Hematopoietic multipotent progenitor cell (in vitro differentiated cells): ENCODE results near the gene DSG2. TPM values are rescaled to one million over a fixed set of nuclear protein-coding genes. Genes with fewer than 3 reads are reported as not detected.

Experiments
- DNase-seq, 3 donors: peaks; one replicate each; pipeline ENCODE4 v3.0.0-alpha.2; 2011 to 2015; ENCODE audit warnings: low read depth in 2 of 3, low spot score in 2 of 3
- total RNA-seq: library from RNA; depleted of rRNA; stranded (reverse); fragments of >200 nt; gene quantifications from one replicate; pipeline ENCODE4 v1.2.3, GENCODE V29; 2012

DSG2 gene
- total RNA-seq, 1 donor, result 16.7 TPM

- no peak for DNase-seq
Measured at GRCh38 chr18:31583185-31583854, 85.3 kb downstream of the DSG2 start.

- peak in 1 of 3 donors; percentile 28 for DNase-seq
Measured at GRCh38 chr18:31585991-31586390, 88.0 kb downstream of the DSG2 start.

GRCh38 chr18:31586616-31587015 lies 88.6 kb downstream of the DSG2 start:
- no peak for DNase-seq

GRCh38 chr18:31587529-31587928 lies 89.6 kb downstream of the DSG2 start:
- DNase-seq, result no peak

DNA sequence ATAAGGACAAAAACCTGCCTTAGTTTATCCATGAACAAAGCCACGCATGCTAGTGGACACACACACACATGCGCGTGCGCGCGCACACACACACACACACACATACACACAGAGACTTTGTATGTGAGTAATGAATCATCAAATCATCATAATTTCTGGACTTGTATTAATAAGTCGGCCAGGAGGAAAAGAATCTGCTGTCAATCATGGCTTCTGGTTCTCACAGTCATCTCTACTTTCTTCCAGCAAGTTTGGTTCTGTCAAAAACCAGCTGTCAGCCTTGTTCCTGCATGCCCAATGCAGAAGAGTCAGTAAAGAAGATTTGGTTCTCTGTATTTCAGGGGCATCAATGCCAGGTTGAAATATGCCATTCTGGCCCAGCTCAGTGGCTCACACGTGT lies 92.6 kb downstream of the DSG2 start:
- no peak for DNase-seq

GRCh38 chr18:31591113-31591512 lies 93.1 kb downstream of the DSG2 start:
- DNase-seq, result no peak

DNA sequence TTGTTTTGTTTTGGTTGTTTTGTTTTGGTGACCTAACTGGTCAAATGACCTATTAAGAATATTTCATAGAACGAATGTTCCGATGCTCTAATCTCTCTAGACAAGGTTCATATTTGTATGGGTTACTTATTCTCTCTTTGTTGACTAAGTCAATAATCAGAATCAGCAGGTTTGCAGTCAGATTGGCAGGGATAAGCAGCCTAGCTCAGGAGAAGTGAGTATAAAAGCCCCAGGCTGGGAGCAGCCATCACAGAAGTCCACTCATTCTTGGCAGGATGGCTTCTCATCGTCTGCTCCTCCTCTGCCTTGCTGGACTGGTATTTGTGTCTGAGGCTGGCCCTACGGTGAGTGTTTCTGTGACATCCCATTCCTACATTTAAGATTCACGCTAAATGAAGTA lies 93.7 kb downstream of the DSG2 start, which contains the start of gene TTR:
Gene TTR, plus strand, starts transcription at position 250 of the 400 bp plus-strand sequence. Its CDS starts 26 bp downstream, at position 276.
- DNase-seq, result no peak

DNA sequence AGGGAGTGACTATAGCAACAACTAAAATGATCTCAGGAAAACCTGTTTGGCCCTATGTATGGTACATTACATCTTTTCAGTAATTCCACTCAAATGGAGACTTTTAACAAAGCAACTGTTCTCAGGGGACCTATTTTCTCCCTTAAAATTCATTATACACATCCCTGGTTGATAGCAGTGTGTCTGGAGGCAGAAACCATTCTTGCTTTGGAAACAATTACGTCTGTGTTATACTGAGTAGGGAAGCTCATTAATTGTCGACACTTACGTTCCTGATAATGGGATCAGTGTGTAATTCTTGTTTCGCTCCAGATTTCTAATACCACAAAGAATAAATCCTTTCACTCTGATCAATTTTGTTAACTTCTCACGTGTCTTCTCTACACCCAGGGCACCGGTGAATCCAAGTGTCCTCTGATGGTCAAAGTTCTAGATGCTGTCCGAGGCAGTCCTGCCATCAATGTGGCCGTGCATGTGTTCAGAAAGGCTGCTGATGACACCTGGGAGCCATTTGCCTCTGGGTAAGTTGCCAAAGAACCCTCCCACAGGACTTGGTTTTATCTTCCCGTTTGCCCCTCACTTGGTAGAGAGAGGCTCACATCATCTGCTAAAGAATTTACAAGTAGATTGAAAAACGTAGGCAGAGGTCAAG lies 94.7 kb downstream of the DSG2 start:
- DNase-seq, result no peak

- no peak for DNase-seq
Measured at GRCh38 chr18:31595121-31595771, 97.3 kb downstream of the DSG2 start.

- DNase-seq, result no peak
Measured at GRCh38 chr18:31596081-31596872, 98.3 kb downstream of the DSG2 start.

GRCh38 chr18:31598021-31598805 lies 100.2 kb downstream of the DSG2 start:
- DNase-seq, result no peak

Other genes with a start within 250 kb of the DSG2 start
- not detected for gene DSG1, start 180.0 kb upstream of the DSG2 start, total RNA-seq
- not detected for gene DSG4, start 121.4 kb upstream of the DSG2 start, total RNA-seq
- not detected for gene DSG3, start 50.4 kb upstream of the DSG2 start, total RNA-seq
- under 0.01 TPM for gene TTR, start 93.7 kb downstream of the DSG2 start, total RNA-seq
- gene B4GALT6, start 186.4 kb downstream of the DSG2 start, total RNA-seq, result 12.1 TPM